Measurements from ENCODE around the gene PCDHGC3. TPM values are rescaled to one million over a fixed set of nuclear protein-coding genes. Genes with fewer than 3 reads are reported as not detected.
A peak's percentile ranks its signal among the peaks of the same experiment; 100 is the strongest.

PCDHGC3 gene
- total RNA-seq, 1 experiment from 2014 or later = 29.1 TPM

- TF ChIP-seq ATF2 (CRISPR knock-in tag; IDR thresholded peaks at IDR 0.05; ENCODE audit: borderline replicate concordance, low read depth) (no peak), NR2C2 (CRISPR knock-in tag; IDR thresholded peaks at IDR 0.05) (no peak), ETV6 (CRISPR knock-in tag; IDR thresholded peaks at IDR 0.05) (no peak), RORB (CRISPR knock-in tag; IDR thresholded peaks at IDR 0.05) (no peak), GTF2I (CRISPR knock-in tag; conservative IDR thresholded peaks at IDR 0.05) (no peak), ZNF423 (CRISPR knock-in tag; IDR thresholded peaks at IDR 0.05) (no peak), CBFB (CRISPR knock-in tag; IDR thresholded peaks at IDR 0.05; ENCODE audit: low read depth) (no peak), IRF2 (CRISPR knock-in tag; IDR thresholded peaks at IDR 0.05; ENCODE audit: borderline replicate concordance, low read depth) (no peak), TEAD4 (CRISPR knock-in tag; IDR thresholded peaks at IDR 0.05) (no peak), EMX1 (CRISPR knock-in tag; IDR thresholded peaks at IDR 0.05) (no peak), ZNF232 (CRISPR knock-in tag; IDR thresholded peaks at IDR 0.05) (no peak), NR3C1 (CRISPR knock-in tag; conservative IDR thresholded peaks at IDR 0.05; ENCODE audit: low read depth) (no peak), NR1H2 (CRISPR knock-in tag; IDR thresholded peaks at IDR 0.05) (no peak), ZBTB21 (CRISPR knock-in tag; IDR thresholded peaks at IDR 0.05; ENCODE audit: borderline replicate concordance) (no peak), MXD4 (CRISPR knock-in tag; IDR thresholded peaks at IDR 0.05; ENCODE audit: borderline replicate concordance) (no peak), KAT7 (CRISPR knock-in tag; IDR thresholded peaks at IDR 0.05; ENCODE audit: borderline replicate concordance) (no peak), TCF7 (CRISPR knock-in tag; IDR thresholded peaks at IDR 0.05; ENCODE audit: low read depth) (peak; percentile 79; the same call in 1 of the 2 replicates), HMGA2 (CRISPR knock-in tag; IDR thresholded peaks at IDR 0.05) (no peak), RELA (CRISPR knock-in tag; IDR thresholded peaks at IDR 0.05; ENCODE audit: borderline replicate concordance) (no peak), TEAD1 (CRISPR knock-in tag; IDR thresholded peaks at IDR 0.05) (no peak)
- TF ChIP-seq, protein P1, sequence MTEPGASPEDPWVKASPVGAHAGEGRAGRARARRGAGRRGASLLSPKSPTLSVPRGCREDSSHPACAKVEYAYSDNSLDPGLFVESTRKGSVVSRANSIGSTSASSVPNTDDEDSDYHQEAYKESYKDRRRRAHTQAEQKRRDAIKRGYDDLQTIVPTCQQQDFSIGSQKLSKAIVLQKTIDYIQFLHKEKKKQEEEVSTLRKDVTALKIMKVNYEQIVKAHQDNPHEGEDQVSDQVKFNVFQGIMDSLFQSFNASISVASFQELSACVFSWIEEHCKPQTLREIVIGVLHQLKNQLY (CRISPR knock-in tag; IDR thresholded peaks at IDR 0.05) = 0 out of 2 replicates have a peak, but pooled peaks have one; percentile 67
- TF ChIP-seq, protein P2, sequence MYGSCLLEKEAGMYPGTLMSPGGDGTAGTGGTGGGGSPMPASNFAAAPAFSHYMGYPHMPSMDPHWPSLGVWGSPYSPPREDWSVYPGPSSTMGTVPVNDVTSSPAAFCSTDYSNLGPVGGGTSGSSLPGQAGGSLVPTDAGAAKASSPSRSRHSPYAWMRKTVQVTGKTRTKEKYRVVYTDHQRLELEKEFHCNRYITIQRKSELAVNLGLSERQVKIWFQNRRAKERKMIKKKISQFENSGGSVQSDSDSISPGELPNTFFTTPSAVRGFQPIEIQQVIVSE (CRISPR knock-in tag; IDR thresholded peaks at IDR 0.05; ENCODE audit: borderline replicate concordance) = no peak
- TF ChIP-seq, protein P3, sequence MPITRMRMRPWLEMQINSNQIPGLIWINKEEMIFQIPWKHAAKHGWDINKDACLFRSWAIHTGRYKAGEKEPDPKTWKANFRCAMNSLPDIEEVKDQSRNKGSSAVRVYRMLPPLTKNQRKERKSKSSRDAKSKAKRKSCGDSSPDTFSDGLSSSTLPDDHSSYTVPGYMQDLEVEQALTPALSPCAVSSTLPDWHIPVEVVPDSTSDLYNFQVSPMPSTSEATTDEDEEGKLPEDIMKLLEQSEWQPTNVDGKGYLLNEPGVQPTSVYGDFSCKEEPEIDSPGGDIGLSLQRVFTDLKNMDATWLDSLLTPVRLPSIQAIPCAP (CRISPR knock-in tag; IDR thresholded peaks at IDR 0.05) = no peak
- TF ChIP-seq, protein P4, sequence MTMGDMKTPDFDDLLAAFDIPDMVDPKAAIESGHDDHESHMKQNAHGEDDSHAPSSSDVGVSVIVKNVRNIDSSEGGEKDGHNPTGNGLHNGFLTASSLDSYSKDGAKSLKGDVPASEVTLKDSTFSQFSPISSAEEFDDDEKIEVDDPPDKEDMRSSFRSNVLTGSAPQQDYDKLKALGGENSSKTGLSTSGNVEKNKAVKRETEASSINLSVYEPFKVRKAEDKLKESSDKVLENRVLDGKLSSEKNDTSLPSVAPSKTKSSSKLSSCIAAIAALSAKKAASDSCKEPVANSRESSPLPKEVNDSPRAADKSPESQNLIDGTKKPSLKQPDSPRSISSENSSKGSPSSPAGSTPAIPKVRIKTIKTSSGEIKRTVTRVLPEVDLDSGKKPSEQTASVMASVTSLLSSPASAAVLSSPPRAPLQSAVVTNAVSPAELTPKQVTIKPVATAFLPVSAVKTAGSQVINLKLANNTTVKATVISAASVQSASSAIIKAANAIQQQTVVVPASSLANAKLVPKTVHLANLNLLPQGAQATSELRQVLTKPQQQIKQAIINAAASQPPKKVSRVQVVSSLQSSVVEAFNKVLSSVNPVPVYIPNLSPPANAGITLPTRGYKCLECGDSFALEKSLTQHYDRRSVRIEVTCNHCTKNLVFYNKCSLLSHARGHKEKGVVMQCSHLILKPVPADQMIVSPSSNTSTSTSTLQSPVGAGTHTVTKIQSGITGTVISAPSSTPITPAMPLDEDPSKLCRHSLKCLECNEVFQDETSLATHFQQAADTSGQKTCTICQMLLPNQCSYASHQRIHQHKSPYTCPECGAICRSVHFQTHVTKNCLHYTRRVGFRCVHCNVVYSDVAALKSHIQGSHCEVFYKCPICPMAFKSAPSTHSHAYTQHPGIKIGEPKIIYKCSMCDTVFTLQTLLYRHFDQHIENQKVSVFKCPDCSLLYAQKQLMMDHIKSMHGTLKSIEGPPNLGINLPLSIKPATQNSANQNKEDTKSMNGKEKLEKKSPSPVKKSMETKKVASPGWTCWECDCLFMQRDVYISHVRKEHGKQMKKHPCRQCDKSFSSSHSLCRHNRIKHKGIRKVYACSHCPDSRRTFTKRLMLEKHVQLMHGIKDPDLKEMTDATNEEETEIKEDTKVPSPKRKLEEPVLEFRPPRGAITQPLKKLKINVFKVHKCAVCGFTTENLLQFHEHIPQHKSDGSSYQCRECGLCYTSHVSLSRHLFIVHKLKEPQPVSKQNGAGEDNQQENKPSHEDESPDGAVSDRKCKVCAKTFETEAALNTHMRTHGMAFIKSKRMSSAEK (CRISPR knock-in tag; IDR thresholded peaks at IDR 0.05; ENCODE audit: borderline replicate concordance) = no peak
- TF ChIP-seq, protein P5, sequence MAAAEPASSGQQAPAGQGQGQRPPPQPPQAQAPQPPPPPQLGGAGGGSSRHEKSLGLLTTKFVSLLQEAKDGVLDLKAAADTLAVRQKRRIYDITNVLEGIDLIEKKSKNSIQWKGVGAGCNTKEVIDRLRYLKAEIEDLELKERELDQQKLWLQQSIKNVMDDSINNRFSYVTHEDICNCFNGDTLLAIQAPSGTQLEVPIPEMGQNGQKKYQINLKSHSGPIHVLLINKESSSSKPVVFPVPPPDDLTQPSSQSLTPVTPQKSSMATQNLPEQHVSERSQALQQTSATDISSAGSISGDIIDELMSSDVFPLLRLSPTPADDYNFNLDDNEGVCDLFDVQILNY (CRISPR knock-in tag; IDR thresholded peaks at IDR 0.05) = peak; percentile 41
- TF ChIP-seq, protein P6, sequence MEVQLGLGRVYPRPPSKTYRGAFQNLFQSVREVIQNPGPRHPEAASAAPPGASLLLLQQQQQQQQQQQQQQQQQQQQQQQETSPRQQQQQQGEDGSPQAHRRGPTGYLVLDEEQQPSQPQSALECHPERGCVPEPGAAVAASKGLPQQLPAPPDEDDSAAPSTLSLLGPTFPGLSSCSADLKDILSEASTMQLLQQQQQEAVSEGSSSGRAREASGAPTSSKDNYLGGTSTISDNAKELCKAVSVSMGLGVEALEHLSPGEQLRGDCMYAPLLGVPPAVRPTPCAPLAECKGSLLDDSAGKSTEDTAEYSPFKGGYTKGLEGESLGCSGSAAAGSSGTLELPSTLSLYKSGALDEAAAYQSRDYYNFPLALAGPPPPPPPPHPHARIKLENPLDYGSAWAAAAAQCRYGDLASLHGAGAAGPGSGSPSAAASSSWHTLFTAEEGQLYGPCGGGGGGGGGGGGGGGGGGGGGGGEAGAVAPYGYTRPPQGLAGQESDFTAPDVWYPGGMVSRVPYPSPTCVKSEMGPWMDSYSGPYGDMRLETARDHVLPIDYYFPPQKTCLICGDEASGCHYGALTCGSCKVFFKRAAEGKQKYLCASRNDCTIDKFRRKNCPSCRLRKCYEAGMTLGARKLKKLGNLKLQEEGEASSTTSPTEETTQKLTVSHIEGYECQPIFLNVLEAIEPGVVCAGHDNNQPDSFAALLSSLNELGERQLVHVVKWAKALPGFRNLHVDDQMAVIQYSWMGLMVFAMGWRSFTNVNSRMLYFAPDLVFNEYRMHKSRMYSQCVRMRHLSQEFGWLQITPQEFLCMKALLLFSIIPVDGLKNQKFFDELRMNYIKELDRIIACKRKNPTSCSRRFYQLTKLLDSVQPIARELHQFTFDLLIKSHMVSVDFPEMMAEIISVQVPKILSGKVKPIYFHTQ (CRISPR knock-in tag; IDR thresholded peaks at IDR 0.05) = no peak
- TF ChIP-seq, protein P7, sequence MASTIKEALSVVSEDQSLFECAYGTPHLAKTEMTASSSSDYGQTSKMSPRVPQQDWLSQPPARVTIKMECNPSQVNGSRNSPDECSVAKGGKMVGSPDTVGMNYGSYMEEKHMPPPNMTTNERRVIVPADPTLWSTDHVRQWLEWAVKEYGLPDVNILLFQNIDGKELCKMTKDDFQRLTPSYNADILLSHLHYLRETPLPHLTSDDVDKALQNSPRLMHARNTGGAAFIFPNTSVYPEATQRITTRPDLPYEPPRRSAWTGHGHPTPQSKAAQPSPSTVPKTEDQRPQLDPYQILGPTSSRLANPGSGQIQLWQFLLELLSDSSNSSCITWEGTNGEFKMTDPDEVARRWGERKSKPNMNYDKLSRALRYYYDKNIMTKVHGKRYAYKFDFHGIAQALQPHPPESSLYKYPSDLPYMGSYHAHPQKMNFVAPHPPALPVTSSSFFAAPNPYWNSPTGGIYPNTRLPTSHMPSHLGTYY (CRISPR knock-in tag; IDR thresholded peaks at IDR 0.05) = no peak
These were observed 16.6 kb downstream of the PCDHGC3 start (continued) for GRCh38 chr5:141492168-141492885.

Data from WTC11 (cell line).